ENCODE measurements around the gene PIGV.
"Not testable (repeated sequence)": the region's sequence is repeated elsewhere in the genome, so short reads cannot be mapped to it uniquely, and the experiment has no call there.

PIGV gene

DNA sequence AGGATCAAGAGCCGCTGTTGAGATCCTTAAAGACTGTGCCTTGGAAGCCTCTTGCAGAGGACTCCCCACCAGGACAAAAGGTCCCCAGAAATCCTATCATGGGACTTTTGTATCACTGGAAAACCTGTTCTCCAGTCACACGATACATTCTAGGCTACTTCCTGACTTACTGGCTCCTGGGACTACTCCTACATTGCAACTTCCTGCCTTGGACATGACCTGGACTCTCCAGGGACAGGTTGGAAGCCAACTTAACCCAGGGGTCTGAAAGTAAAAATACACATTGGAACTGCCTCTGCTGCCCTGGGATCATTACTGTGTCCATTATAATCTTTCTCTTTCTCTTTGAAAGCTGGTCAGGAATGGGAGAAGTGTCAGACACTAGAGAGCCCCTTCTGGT is 9.9 kb downstream of the PIGV start:
- no peak for DNase-seq

DNA sequence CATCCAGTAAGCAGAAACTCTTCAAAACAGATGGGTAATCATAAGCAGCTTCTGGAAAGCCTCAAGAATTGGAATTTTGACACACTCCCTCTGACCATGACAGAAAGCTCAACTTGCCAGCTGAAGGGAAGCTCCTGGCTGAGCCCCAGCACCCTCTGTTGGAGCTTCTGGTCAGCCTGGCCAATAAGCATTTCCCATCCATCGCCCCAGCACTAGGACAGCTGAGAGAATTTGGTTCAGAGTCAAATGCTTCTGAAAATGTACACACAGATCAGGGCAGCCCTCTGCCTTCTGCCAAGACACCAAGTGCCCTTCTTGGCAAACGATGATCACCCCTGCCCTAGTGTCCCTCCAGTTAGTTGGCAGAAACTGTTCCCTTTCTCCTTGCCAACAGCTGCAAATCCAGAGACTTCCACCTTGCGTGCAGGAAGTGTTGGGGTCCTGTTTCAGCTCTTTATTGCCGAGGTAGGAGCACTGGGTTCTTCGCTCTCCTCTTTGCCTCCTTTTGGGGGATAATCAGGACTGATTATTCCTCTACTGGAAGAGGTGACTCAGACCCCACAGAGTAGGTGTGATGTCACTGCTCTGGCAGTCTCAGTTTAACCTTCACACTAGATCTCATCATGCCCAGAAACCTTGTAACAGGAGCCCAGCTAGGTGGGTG is 11.9 kb downstream of the PIGV start:
- DNase-seq: no peak

DNA sequence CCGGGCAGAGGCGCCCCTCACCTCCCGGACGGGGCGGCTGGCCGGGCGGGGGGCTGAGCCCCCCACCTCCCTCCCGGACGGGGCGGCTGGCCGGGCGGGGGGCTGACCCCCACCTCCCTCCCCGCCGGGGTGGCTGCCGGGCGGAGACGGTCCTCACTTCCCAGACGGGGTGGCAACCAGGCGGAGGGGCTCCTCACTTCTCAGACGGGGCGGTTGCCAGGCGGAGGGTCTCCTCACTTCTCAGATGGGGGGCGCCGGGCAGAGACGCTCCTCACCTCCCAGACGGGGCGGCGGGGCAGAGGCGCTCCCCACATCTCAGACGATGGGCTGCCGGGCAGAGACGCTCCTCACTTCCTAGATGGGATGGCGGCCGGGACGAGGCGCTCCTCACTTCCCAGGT is 16.2 kb downstream of the PIGV start:
- not testable (repeated sequence) for DNase-seq

DNA sequence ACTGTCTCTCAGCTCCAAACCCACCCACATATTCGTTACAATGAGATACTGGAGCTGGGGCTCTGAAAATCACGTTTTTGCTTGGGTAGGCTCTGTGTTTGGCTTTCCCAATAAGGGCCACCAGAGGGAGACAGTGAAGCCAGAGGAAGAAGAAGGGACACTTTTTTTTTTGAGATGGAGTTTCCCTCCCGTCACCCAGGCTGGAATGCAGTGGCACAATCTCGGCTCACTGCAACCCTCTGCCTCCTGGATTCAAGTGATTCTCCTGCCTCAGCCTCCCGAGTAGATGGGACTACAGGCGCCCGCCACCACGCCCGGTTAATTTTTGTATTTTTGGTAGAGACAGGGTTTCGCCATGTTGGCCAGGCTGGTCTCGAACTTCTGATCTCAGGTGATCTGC is 22.4 kb downstream of the PIGV start:
- peak; percentile 27 for DNase-seq

DNA sequence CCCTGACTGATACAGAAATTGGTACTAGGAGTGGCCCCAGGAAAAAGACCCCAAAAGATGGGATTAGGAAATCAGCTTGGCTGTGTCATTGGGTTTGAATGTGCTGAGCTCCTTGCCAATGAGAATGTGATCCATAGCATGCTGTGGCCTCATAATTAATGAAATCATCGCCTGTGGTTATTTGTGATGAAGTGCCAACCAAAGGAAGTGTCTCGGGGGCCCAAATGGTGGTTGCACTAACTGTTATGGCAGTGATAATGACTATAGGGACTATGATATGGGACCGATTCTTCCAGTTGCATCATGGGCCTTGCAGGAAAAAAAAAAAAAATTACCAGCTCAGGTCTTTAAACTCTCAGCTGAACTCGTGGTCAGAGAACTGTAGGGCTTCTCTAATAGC is 23.3 kb downstream of the PIGV start:
- no peak for DNase-seq

DNA sequence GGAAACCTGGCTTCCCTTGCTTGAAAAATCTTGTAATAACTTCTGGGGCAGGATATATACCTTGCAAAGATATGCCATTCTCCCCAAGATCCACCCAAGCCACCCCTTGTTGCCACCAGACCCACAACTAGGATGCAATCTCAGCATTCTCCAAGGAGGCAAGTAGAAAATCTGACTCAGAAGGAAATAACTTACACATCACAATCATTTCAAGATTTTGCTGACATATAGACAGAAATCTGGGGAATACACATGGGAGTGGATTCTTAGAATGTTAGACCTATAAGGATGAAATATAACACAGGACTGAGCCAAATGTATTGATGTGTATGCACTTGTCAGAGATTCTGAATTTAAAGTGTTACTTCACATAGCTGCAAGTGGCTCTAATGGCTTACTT is 24.0 kb downstream of the PIGV start:
- DNase-seq: no peak

DNA sequence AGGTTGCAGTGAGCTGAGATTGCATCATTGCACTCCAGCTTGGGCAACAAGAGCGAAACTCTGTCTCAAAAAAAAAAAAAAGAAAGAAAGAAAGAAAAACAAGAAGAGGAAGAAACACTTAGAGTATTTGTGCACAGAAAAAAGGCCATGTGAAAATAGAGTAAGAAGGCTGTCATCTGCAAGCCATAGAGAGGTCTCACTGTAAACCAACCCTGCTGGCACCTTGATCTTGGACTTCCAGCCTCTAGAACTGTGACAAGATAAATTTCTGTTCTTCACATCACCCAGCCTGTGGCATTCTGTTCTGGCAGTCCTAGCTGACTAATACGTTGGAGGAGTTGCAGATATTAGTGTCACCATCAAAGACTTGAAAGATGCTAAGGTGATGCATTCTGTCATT is 26.6 kb downstream of the PIGV start:
- DNase-seq: no peak

DNA sequence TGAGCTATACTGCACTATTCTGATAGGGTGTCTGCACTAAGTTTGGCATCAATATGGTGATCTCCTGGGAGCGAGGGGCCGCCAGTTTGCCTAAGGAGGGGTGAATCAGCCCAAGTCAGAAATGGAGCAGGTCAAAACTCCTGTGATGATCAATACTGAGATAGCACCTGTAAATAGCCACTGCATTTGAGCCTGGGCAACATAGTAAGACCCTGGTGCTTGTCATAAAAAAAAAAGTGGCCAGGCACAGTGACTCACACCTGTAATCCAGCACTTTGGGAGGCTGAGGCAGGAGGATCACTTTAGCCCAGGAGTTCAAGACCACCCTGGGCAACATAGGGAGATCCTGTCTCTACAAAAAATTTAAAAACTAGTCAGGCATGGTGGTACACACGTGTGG is 27.1 kb downstream of the PIGV start:
- no peak for DNase-seq

DNA sequence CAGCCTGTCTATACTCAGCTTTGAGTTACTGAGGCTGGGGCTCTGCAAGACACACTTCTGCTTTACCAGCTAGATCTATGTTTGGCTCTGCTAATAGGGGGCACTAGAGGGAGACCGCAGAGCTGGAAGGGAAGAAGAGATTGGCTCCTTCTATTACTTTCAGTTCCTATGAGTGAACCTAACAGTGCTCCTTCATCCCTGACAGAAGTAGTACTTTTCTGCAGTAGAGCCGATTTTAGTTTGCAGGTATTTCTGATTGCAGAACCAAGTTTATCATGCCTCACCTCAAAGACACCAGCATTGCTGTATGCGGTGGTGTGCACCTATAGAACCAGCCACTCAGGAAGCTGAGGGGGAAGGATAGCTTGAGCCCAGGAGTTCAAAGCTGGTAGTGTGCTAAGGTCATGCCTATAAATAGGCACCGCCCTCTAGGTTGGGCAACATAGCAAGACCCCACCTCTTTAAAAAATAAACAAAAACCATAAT is 33.1 kb downstream of the PIGV start:
- DNase-seq: no peak

DNA sequence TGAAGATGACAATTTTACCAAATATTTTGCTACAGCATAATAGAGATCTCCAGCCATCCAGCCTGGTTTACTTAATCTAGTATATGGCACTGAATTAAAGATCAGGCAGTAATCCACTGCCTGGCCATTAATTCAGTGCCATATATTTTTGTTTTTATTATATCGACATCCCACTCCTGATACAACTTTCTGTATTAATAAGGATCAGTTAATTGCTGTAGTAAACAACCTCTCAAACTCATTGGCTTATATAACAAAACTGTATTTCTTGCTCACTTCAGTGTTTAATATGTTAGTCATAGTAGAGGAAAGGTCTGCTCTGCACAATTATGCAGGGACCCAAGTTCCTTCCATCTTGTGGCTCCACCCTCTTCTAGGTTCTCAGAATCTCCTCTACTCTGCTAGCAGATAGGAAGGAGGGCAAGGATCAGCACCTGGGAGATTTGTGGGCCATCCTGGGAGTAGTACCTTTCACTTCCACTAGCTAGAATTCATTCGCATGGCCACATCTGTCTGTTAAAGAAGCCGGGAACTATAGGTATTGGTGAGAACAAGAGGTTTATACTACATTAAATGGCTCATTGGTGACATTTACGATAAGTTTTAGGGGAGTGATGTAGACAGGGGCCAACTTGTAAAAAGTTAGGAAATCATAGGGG is 35.1 kb downstream of the PIGV start:
- no peak for DNase-seq

DNA sequence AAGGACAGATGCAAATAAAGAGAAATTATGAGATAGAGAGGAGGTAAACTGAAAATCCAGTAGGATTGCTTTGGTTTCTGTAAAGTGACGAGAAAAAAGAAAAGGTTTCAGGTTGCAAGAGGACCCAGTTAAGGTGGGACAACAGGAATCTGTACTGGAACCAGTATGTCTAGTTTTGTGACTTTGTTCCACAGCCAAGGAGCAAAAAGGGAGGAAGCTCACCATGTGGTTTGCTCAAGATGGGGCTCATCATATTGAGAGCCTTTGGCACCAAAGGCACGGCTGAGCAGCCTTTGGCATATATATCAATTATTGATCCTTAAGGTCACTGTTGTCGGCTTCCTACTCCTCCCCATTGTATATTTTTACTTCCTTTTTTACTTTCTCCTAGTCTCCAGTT is 37.0 kb downstream of the PIGV start:
- DNase-seq: no peak

DNA sequence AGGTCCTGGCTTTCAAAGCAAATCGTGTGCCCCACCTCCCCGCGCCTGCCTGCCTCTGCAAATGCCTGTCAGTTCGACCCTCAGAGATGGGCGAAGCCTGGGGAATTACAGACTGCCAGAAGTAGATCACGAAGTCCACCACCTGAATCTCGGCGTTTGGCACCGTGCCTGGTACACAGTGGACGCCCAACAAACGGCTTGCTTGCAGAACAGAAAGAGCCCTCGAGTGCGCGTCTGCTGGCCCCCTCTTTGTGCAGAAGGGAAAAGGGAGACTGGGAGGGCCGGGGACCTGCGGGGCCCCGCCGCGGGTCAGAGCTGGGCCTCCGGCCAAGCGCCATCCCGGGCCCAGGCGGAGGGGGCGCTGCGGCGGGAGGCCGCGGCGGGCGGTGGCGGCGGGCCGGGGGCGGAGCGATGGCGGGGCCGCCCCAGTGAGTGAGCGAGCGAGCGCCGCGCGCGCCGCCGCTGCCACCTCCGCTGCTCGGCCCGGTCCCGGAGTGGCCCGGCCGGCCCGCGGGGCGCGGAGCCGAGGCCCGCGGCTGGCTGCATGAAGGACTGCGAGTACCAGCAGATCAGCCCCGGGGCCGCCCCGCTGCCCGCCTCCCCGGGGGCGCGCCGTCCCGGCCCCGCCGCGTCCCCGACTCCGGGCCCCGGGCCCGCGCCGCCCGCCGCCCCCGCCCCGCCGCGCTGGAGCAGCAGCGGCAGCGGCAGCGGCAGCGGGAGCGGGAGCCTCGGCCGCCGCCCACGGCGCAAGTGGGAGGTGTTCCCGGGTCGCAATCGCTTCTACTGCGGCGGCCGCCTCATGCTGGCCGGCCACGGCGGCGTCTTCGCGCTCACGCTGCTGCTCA is 38.7 kb downstream of the PIGV start, which contains the start of gene ZDHHC18:
ZDHHC18 (plus strand) TSS at position 428 of the 845 bp plus-strand sequence; CDS start at position 545, 117 bp downstream.
- DNase-seq: peak; percentile 71

DNA sequence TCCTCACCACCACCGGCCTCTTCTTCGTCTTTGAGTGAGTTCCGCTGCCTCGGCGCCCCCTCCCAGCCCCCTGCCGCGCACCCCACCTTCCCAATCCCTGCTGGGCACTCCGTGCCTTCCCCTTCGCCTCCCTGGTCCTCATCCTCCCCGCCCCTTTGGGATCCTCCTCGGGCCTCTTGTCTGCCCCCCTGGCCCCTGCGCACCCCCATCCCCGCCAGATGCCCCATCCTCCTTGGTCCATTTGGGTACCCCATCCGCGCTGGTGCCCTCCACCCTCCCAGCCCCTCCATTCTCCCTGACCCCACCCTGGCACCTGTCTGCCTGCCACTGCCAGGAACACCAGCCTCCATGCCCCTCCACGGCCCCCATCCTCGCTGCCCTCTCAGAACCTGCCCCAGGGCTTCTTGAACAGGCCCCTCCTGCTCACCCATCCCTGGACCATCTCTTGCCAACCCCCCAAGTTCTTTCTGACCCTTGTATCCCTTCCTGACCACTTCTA is 39.4 kb downstream of the PIGV start:
- DNase-seq: no peak

DNA sequence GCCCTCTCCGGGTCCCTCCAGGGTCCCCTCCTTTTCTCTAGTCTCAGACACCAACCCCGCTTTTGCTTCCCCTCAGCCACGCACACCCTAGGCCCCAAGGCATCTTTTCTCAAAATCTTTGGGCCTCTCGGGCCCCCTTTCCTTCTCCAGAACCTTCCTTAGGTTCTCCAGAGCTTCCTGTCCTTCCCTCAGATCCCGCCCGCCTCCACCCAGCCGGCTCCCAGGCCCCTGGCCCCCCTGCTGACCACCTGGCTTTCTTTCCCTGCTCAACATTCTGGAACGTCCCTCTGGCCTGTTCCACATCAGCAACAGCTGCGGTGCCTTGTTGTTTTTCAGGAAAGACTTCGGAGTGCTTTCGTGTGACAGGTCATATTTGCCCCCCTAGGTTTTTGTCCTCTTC is 39.9 kb downstream of the PIGV start:
- no peak for DNase-seq

DNA sequence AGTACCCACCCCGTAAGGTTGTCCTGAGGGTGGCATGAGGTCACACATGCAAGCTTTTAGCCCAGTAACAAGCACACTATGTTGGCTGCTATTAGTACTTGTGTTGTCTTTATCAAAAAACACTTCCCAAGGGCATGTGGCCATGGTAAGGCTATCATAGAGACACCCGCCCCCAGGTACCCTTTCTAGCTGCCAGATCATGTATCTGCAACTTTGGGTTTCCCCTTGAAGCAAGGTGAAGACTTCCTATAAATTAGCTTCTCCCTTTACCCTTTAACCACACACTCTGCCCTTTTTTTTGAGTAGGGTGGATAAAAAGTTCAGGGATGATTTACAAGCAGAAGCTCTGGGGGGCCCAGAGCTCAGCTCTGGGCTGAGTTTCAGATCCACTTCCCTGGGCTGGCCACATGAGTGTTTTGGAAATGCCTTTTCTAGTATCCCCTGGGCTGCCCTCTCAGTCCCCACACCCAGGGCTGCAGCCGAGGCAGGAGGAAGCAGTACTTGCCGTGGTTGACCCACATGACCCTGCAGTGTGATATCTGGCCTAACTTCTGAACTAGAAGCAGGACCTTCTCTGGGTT is 40.8 kb downstream of the PIGV start:
- no peak for DNase-seq

DNA sequence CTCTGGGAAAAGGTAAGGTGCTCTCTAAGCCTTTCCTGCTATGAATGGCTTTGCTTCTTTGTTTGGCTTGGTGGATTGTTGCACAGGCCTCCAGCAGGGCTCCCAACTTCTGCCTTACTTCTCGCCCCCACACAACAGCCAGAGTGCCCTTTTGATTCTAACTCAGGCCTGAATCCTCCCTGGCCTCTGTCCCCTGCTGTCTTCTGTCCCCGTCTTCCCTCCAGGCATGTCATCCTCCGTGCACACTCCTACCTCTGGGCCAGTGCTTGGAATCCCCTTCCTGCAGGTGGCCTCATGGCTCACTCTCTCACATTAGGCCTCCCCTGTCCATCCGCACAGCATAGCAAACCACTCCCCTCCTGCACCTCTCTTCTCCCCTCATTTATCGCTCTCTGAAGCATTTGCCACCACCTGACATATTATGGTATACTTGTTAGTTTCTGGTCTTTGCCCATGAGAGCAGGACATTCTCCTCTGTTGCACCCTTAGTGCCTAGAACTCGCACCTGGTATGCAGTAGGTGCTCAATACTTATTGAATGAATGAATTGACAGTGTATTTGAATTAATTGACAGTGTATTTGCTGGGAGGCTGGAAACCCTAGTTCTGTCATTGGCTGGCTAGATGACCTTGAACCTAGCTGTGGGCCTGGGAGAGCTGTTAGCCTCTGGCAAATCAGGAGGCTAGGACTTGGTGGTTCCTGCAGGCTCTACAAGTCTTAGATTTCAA is 41.6 kb downstream of the PIGV start:
- DNase-seq: no peak

DNA sequence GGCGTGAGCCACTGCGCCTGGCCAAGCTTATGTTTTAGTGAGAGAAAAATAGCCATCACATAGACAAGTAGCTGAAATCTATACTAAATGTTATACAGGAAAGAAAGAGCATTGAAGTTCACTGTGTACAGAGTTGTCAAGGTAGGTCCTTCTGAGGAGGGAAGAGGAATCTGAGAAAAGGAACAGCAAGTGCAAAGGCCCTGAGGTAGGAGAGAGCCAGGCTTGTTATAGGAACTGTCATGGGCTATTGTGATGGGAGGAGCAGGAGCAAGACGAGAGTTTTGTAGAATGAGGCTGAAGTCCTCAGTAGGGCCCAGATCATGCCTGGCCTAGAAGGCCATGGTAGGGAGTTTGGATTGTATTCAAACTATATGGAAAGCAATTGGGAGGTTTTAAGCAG is 43.3 kb downstream of the PIGV start:
- no peak for DNase-seq

DNA sequence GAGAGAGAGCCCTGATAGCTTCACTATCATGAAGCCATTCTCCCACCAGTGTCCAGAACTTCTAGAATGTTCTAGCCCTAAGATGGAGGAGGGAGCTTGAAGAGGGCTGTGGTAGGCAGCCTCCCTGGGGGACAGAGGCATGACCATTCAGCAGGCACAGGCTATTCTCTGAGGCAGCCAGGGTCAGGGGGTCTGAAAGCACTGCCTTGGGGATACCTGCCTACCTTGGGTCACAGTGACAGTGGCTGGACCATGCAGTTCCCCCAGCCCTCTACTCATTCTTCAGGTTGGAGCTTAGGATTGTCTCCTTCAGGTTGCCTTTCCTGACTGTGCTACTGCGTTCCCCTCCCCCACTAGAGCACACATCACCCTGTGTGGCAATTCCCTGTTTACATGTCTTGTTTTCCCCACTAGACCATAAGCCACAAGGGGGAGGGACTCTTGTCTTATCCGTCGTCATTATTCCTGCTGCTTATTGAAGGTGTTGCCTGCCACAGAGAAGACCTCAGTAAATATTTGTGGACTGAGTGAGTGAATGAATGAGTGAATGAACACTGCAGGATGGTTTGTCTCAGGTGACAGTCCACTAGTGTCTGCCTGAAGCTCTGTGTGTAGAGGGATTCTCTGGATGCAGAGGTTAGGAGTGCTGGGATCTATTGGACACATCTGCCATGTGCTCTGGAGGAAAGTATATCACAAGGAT is 43.9 kb downstream of the PIGV start:
- no peak for DNase-seq

DNA sequence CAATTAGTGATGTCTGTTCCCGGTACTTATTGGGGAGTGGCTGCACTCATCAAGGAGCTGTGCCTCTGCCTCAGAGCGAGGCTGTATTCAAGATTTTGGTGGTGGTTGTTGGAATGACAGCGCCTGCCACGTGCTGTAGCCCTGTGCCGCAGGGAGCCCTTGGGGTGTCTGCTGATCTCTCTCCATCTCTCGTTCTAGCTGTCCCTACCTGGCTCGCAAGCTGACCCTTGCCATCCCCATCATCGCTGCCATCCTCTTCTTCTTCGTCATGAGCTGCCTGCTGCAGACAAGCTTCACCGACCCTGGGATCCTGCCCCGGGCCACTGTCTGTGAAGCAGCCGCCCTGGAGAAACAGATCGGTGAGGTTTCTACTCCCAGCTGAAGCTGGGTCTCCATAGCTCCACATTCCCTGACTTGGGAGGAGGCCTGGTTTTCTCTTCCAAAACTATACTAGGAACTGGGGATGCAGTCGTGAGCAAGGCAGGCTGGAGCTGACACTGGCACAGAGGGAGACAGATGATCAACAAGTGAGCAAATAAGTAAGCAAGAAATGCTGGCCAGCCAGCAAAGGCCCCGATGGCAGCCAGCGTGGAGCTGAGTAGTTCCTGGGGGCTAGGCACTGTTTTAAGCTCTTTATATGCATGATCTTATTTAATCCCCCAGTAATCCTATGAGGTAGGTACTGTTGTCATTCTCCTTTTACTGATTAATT is 44.7 kb downstream of the PIGV start:
- DNase-seq: no peak

DNA sequence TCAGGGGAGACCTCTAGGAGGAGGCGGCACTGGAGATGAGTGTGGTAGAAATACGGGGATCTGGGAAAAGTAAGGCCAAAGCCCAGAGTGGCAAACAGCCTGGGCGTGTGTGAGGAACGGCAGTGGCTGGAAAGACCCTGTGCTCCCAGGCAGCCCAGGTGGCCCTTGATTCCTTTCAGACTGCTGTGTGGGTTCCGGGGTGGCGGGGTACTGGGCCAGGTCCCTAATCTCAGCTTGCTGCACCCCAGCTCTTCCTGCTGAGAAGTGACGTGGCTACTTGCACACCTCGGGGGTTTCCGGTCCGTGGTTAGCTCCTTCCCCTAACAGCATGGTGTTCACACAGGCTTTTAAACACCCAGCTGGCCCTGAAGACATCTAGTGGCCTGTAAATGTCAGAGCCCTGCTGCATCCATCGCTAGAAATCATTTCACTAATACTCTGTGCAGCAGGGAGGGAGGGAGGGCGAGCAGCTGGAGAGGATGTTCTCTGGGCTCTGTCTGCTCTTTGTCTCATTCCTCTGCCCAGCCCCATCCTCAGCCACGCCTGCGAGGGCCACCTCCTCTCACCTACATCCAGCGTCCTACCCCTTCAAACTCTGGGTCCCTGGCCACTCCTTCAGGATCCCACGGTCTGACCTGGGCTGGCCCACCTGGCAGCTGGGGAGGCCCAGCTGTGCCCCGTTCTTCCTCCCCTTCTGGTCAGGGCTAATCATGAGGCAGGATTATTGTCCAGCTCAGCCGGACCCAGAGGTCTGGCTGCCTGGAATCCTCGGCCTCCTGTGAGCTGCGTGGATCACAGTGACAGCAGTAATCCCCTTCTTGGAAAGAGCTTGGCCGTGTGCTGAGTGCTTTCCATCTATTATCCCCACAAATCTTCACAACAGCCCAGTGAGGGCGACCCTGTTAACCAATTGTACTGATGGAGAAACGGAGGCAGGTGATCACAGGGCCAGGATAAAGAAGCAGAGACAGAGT is 46.0 kb downstream of the PIGV start:
- peak; percentile 15 for DNase-seq

All from NCI-H2227 treated with DMSO at 0.1 percent for 48 hours (cell line).